CD4-positive, alpha-beta T cell treated with Interleukin-15 for 4 hours (primary cell): Measurements from ENCODE around the gene CALCA.
A peak's percentile ranks its signal among the peaks of the same experiment; 100 is the strongest.
"Not testable (repeated sequence)": the region's sequence is repeated elsewhere in the genome, so short reads cannot be mapped to it uniquely, and the experiment has no call there.

Source experiments
- DNase-seq: peaks from one replicate; pipeline ENCODE4 v3.0.0-alpha.2; 2020; ENCODE audit warnings: low spot score

Gene CALCA, protein sequence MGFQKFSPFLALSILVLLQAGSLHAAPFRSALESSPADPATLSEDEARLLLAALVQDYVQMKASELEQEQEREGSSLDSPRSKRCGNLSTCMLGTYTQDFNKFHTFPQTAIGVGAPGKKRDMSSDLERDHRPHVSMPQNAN

DNA sequence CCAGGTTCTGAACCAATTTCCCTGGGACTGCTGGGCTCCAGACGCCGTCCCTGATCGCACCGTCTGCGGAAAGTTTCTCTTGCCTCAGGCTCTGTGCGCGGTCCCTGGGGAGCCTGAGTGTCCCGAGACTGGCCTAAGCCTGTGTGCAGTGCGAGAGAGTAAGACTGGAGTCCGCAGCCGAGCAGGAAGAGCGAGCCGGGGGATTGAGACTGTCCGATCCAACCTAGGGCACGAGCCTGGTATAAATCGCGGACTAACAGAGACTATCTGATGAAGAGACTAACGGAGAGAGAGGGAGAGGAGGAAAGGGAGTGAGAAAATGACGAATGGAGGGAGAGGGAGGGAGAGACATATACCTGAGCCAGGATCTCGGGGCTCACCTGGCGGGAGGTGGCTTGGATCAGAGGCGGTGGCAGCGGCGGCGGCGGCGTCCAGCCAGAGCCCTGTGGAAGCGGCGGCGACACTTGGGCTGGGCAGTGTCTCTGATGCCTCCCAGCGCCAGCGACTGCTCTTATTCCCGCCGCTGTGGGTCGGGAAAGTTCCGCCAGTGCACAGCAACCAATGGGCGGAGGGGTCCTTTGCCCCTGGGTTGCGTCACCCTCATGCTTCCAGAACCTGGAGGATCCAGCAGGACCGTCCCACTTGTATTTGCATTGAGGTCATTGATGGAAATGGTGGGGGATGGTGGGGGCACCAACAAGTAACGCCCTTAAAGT, at the start of gene CALCA:
Gene CALCA, minus strand, starts transcription at position 487 of the 716 bp plus-strand sequence. CDS start 1,159 bp downstream, outside the sequence.
- DNase-seq, result no peak

DNA sequence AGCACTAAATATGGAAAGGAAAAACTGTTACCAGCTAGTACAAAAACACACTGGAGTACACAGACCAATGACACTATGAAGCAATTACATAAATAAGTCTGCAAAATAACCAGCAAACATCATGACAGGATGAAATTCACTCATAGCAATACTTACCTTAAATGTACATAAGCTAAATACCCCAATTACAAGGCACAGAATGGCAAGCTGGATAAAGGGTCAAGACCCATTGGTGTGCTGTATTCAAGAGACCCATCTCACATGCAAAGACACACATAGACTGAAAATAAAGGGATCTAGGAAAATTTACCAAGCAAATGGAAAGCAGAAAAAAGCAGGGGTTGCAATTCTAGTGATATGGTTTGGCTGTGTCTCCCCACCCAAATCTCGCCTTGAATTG, 44.0 kb upstream of the CALCA start:
- DNase-seq, result no peak

DNA sequence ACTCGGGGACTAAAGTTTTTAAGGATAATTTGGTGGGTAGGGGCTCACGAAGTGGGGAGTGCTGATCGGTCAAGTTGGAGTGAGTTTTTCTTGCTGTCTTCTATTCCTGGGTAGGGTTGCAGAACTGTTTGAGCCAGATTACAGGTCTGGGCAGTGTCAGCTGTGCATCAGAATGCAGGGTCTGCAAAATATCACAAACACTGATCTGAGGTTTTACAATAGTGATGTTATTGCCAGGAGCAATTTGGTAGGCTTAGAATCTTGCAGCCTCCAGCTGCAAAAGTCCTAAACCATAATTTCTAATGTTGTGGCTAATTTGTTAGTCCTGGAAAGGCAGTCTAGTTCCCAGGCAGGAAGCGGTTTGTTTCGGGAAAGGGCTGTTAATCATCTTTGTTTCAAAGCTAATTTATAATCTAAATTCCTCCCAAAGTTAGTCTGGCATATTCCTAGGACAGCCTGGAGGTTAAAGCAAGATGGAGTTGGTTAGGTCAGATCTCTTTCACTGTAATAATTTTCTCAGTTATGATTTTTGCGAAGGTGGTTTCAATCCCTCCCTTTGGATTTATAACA, 39.7 kb upstream of the CALCA start:
- DNase-seq, result no peak

DNA sequence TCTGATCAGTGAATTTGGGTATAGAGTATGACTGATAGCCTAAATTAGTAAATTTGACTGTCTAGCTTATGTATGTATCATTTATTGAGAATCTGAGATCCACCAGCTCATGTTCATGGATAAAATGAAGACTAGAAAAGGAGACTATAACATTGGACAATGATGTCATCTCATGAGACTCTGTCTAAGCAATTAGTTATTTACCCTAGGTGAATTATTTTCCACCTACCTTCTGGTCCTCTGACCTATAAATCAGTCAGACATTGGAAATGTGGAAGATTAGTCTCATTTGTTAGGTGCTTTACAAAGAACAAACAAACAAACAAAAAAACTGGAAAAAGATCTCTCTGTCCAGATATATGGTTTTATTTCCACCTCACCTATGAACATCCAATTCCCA, 38.7 kb upstream of the CALCA start:
- no peak for DNase-seq

DNA sequence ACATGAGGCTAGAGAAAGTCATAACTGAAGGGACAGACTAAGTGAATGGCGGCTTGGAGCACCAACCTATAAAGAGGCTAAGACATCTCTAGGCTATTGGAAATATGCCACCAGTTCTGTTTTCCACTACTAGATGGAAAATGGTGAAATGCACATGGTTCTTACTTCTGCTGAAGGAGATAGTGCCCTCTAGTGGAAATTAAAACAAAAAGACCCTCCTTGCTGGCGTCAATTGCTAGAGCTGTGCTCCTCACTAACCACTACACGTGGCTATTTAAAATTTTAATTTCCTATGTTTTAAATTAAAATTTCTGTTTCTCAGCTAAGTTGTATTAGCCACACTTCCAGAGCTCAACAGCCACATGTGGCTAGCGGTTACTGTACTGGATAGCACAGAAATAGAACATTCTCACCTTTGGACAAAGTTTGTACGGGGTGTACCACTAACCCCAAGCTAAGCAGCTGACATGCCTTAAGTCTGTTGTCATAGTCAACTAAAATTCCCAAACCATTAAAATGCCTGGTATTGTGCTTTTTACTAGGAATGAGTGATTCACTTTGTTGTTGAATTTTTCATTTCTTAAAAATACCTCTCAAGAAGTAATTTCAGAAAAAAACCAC, 34.1 kb upstream of the CALCA start:
- DNase-seq, result peak; percentile 27

DNA sequence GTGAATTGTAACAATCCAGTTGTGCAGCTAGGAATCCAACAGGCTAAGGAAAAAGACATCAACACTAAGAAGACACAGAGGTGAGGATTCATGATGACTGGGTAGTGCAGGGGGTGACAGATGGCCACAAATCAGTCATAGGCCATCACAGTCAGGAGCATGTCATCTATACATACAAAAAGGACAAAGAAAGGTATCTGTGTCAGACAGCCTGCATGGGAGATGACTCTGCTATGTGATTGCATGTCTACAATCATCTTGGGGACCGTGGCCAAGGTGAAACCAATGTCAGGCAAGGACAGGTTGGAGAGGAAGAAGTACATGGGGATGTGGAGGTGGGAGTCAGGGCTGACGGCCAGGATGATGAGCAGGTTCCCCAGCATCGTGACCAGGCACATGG, 16.0 kb upstream of the CALCA start:
- DNase-seq, result not testable (repeated sequence)

DNA sequence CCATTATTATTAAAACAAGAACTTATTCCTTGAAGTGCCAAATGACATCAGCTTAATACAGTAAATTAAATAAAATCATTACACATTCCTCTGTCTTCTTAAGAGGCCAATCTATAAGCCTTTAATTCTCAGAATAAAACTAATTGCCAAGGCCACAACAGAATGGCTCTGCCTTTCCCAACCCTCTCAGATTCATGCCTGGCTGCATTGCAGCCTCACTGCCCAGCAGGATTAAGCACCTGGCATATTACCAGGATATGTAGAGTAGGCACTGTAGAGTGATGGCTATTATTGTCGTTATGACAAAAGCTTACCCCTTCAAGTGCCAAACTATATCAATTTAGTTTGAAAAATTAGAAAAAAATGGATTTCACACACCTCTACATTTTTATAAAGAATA, 9.4 kb upstream of the CALCA start:
- DNase-seq, result no peak

DNA sequence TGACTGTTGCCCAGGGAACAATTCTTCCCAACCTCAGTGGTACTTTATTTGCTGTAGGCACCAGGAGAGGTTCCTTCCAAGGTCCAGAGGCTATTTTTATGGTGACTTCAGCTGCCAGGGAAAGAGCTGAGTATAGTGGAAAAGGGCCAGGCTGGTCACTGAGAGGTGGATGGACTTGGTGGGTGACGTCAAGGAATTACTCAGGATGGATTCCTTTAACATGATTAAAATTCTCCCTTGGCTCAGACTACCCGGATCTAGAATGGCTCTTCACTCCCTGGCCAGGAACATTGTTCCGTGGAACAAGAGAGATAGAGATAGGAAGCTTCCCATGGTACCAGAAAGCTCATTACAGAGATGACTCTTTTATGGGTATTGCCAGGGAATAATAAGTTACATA, 8.7 kb upstream of the CALCA start:
- no peak for DNase-seq

DNA sequence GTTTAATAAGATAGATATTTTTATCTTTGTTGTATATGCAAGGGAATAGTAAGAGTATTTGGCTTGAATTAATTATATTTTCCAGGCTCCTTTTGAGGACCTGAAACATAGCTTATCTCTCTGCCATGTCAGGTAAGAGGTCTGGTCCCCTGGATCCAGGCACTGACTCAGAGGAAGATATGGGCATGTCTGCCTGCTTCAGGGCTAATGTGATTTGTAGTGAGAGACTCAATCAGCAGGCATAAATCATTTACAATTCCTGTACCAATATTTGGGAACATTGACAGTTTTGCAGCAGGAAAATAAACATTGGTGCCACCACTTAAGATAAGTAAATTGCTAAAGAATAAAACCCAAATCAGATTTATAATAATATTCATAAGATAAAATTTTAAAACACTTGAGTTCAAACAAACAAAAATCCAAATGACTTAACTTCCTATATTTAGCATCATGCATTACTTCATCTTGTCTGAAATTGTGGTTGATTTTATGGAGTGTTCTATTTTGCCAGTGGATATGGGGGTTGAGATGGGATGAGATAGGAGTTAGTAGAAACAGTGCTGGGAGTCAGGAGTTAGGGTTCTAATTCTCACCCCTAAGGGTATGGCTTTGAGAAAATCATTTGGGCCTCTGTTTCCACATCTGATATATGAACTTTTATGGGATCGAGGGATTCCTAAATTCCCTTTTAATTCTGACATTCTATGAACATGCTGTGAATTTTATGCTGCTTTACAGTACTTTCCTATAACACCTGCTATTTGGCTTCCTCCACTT, 5.1 kb upstream of the CALCA start:
- DNase-seq, result no peak

DNA sequence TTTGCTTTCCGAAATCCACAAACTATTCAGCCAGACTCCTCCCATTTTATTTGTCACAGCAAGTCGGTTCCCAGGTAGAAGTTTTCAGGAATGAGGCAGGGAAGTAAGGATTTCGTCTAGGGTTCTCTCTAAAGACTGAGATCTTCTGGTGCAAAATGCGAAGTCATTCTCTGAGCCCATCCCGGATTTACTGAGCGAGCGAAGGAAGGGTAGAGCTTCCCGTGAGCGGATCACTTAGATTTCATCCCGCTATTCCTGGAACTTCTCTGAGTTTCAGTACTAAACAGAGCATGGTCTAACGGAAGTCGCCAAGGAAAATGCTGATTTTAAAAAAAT, 3.1 kb upstream of the CALCA start:
- DNase-seq, result no peak

DNA sequence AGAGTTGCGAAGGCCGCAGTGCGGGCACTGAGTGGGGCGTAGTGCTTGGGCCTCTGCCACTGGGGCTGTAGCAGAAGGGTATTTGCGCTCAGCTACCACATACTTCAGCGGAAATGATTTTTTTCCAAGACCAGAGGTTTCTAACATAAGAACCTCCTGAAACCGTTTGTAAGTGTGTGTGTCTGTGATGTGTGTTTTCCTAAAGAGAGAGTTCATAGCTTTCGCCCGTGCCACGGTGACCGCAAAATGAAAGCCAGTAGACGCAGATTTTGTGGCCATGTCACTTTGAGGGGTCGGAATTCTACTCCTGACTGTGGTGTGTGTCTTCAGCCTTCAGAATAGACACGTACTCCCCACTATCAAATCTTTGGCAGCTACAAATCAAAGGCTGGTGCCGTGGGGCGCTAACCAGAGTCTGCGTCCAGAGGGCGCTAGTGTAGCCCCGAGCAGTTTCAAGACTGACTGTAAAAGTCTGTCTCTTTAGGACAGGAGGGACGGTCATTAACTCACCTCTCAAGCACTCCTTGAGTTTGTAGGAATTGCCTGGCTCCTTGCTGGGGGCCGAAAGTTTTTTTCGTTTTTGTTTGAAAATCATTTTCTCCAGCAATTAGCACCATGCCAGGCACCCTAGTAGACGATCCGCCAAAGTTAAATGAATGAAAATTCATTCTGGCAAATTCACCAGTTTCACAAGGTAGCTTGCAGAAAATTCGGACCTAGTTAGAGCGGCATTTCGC, 2.5 kb upstream of the CALCA start:
- peak; percentile 44 for DNase-seq

DNA sequence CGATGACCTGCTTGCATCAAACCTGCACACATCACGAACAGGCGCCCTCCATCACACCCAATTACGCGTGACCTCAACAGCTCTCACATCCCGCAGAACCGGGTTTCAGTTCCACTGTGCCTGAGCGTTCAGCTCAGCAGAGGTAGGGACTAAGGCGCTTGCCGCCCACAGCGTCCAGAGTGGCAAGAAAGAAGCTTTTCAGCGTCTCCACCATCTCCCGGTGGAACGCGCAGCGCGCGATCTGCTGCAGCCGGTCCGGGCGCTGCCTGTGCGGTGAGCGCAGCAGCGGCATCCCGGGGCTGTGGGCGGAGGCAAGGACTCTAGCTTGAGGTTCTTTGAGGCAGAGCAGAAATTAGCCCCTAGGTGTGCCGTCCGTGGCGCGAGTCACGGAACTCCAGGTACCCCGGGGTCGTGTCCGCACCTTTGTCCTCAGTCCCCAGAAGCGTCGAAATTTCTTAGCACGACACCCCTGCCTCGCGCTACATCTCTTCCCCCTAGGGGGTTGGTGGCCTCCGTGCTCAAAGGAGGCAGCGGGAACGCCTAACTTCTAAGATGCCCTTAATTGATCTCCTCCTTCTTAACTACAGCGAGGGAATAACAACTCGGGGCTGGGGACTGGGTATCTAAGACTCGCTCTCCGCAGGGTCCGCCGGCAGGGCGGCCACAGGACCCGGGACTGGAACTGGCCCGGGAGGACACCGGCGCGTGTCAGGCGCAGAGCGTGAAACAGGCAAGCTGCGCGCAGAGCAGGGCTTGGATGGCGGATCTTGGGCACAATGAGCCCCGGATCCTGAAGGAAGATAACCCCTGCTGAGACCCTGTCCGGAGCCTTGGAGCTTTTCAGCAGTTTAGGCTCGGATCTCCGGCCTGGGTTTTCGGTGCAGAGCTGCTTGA, 1.7 kb upstream of the CALCA start:
- no peak for DNase-seq

DNA sequence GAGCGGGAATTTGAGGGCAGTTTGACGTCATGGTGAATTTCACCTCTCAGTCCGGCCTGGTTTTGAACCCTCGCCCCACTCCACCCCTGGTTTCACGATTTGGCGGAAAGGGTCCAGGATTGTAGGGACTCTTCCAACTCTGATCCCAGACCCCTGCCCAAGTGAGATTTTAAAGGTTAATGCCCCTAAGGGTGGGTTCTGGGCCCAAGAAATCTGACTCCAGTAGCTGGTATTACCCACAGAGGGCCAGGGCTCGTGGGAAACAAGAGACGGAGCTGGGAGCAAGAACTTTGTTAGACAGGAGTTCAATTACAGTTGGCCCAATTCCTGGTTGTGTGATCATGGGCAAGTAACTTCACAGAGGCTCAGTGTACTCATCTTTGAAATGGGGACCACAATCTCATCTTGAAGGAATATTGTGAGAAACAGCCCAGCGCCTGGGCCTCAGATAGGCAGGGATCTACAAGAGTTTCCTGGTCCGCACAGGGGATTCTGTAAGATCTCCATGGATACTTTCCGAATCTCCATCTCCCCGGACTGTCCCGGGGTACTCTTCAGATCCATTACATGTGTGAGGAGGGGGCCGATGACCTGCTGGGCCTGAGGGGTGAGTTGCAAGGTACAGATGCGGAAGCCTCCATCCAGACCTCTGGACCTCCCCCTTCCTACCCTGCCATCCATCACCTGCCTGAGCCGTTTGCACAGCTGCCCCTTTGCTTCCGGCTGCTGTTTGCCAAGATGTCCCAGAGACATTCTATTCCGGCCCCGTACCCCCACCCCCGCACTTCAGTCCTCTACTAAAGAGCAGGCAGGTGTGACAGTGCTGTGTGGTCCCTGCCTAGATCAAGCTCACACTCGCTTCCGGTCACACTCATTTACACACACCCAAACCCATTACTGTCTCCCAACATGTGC, 687 bp upstream of the CALCA start:
- no peak for DNase-seq

DNA sequence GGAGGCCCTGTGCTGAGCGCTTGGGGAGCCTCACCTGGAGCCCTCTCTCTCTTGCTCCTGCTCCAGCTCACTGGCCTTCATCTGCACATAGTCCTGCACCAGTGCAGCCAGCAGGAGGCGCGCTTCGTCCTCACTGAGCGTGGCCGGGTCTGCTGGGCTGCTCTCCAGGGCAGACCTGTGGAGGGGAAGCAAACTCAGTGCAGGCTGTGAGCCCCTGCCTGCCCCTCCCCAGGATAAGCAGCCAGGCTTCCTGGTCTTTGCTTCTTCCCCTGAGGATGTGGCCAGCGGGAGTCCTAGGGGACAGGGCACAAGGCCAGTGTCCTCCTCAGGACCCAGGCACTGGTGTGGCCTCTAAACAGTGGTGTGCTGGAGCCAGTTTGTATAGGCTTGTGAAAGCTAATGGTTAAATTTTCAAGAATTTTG, 2.2 kb downstream of the CALCA start:
- no peak for DNase-seq

DNA sequence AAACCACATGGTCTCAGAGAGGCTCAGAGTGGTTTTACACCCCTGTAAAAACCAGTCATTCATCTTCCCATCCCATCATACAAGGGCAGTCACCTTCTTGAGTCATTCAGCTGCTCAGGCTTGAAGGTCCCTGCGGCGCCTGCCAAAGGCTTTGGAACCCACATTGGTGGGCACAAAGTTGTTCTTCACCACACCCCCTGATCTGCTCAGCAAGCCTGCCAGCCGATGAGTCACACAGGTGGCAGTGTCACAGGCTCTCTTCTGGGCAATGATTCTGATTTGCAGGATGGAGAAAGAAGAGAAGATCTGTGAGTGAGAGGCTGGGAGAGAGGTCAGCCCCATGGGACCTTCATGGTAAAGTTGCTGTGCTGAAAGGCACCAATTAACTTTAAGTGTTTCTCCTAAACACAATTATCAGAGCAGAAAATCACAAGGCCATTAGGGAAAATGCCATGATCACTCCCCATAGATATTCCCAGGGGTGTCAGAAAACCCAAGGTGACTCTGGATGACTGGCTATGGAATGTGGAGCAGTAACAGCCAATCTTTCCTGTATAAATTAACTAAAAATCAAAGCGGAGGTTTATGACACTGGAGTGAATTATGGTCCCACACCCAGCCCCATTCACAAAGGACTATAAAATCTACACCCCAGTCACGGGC, 4.4 kb downstream of the CALCA start:
- no peak for DNase-seq

DNA sequence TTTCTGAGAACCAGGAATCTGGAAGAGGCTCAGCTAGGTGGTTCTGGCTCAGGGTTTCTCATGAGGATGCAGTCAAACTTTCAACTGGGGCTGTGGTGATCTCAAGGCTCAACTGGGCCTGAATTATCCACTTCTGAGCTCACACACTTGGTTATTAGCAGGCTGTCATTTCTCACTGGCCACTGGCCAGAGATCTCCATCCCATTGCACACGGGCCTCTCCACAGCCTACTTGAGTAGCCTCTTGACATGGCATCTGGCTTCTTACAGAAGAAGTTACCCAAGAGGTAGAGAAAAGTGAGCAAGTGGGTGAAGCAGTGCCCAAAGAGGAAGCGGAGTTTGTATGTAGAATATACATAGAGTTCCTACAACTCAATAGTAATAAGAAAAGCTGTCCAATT, 16.0 kb downstream of the CALCA start:
- no peak for DNase-seq

DNA sequence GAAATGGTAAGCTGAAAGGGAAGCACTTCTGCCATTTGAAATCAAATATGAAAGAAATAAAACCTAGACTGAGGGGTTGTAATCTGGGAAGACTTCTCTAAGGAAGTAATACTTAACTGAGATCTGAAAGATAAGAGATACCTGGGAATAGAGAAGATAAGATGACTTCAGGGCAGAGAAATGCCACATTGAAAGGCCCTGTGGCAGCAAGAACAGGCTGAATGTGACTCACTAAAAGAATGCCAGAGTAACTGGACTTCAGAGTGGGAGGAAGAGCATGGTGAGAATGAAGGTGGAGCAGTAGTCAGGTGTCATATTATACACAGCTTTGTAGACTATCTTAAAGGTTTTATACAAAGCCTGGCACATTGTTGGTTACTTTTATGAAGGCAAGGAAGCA, 17.6 kb downstream of the CALCA start:
- DNase-seq, result no peak

DNA sequence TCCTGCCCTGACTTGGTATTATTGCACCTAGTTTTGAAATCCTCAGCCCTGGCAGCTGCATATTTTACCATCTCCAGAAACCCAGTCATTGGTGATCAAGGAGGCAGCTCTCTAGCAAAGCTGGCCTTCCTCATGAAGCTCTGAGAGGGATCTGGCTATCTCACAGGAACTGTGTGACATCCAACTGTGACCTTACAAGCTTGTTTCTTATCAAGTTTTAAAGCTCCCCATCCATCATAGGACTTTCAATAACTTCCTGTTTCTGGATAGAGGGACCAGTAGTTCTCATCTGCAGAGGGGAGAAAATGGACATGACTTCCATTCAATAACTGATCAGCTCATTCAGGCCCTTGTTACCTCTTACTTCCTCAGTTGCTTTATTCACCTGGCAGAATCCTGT, 18.2 kb downstream of the CALCA start:
- no peak for DNase-seq

DNA sequence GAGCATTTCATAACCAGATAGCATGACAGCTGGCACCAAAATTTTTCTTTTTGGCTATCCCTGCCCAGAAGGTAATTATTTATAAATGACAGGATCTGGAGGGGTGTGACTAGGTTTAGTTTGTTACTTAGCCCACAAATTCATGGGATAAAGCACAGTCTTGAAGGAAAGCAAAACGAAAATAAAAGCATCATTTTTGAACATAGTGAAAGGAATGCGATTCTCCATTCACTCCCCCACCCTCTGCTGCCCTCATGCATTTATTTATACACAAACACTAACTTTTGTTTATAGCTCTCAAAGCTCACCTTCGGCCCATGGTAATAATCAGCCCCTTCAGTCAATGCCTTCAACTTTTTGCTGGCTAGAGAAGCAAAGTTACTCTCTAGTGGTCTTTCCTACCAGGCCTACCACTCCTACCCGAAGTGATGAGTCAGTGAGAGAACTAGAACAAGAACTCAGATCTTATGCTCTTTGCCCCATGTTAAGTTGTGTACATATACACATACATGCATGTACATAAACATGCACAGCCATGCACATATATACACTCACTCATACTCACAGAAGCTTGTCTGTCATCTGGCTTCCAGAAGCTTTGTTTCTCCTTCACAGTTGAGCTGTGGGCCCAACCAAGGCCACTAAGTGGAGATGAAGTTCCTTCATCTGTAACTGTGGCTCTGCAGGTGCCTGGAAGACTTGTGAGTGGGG, 22.6 kb downstream of the CALCA start:
- DNase-seq, result no peak
